ENCODE results near the gene CCNG2.

The CCNG2 gene

GRCh38 chr4:77156912-77157858, at the start of gene CCNG2:
CCNG2 (plus strand) TSS chr4:77157207; CDS start chr4:77158533, 1,326 bp downstream.
- TF ChIP-seq GATA3 (IDR thresholded peaks at IDR 0.05; ENCODE audit: low read depth, low read length), result no peak
- 0 out of 2 replicates have a peak, but pooled peaks have one; percentile 8 for TF ChIP-seq GATA2 (IDR thresholded peaks at IDR 0.05; ENCODE audit: low read depth, low read length)

GRCh38 chr4:77110730-77111129, 46.3 kb upstream of the CCNG2 start:
- TF ChIP-seq GATA3 (IDR thresholded peaks at IDR 0.05; ENCODE audit: low read depth, low read length) (no peak), GATA2 (IDR thresholded peaks at IDR 0.05; ENCODE audit: low read depth, low read length) (no peak)

GRCh38 chr4:77113069-77113468, 43.9 kb upstream of the CCNG2 start:
- no peak for TF ChIP-seq GATA2 (IDR thresholded peaks at IDR 0.05; ENCODE audit: low read depth, low read length)
- TF ChIP-seq GATA3 (IDR thresholded peaks at IDR 0.05; ENCODE audit: low read depth, low read length), result no peak

- no peak for TF ChIP-seq GATA3 (IDR thresholded peaks at IDR 0.05; ENCODE audit: low read depth, low read length)
Observed at GRCh38 chr4:77117721-77118120, 39.3 kb upstream of the CCNG2 start.

- TF ChIP-seq GATA2 (IDR thresholded peaks at IDR 0.05; ENCODE audit: low read depth, low read length) (no peak), GATA3 (IDR thresholded peaks at IDR 0.05; ENCODE audit: low read depth, low read length) (no peak)
Observed at GRCh38 chr4:77120886-77121508, 36.0 kb upstream of the CCNG2 start.

GRCh38 chr4:77121736-77122240, 35.2 kb upstream of the CCNG2 start:
- TF ChIP-seq GATA2 (IDR thresholded peaks at IDR 0.05; ENCODE audit: low read depth, low read length) (no peak), GATA3 (IDR thresholded peaks at IDR 0.05; ENCODE audit: low read depth, low read length) (no peak)

- TF ChIP-seq GATA2 (IDR thresholded peaks at IDR 0.05; ENCODE audit: low read depth, low read length) (no peak), GATA3 (IDR thresholded peaks at IDR 0.05; ENCODE audit: low read depth, low read length) (no peak)
Observed at GRCh38 chr4:77122656-77123055, 34.4 kb upstream of the CCNG2 start.

- TF ChIP-seq GATA2 (IDR thresholded peaks at IDR 0.05; ENCODE audit: low read depth, low read length), result no peak
- TF ChIP-seq GATA3 (IDR thresholded peaks at IDR 0.05; ENCODE audit: low read depth, low read length), result no peak
Observed at GRCh38 chr4:77123411-77123810, 33.6 kb upstream of the CCNG2 start.

GRCh38 chr4:77124576-77124975, 32.4 kb upstream of the CCNG2 start:
- TF ChIP-seq GATA3 (IDR thresholded peaks at IDR 0.05; ENCODE audit: low read depth, low read length), result no peak
- no peak for TF ChIP-seq GATA2 (IDR thresholded peaks at IDR 0.05; ENCODE audit: low read depth, low read length)

GRCh38 chr4:77125961-77126360, 31.0 kb upstream of the CCNG2 start:
- TF ChIP-seq GATA3 (IDR thresholded peaks at IDR 0.05; ENCODE audit: low read depth, low read length) (no peak), GATA2 (IDR thresholded peaks at IDR 0.05; ENCODE audit: low read depth, low read length) (no peak)

- no peak for TF ChIP-seq GATA3 (IDR thresholded peaks at IDR 0.05; ENCODE audit: low read depth, low read length)
- no peak for TF ChIP-seq GATA2 (IDR thresholded peaks at IDR 0.05; ENCODE audit: low read depth, low read length)
Observed at GRCh38 chr4:77126809-77127208, 30.2 kb upstream of the CCNG2 start.

- TF ChIP-seq GATA3 (IDR thresholded peaks at IDR 0.05; ENCODE audit: low read depth, low read length) (no peak), GATA2 (IDR thresholded peaks at IDR 0.05; ENCODE audit: low read depth, low read length) (no peak)
Observed at GRCh38 chr4:77127215-77127614, 29.8 kb upstream of the CCNG2 start.

- TF ChIP-seq GATA2 (IDR thresholded peaks at IDR 0.05; ENCODE audit: low read depth, low read length) (no peak), GATA3 (IDR thresholded peaks at IDR 0.05; ENCODE audit: low read depth, low read length) (no peak)
Observed at GRCh38 chr4:77127837-77128621, 29.0 kb upstream of the CCNG2 start.

All from SH-SY5Y (cell line).